IMR-90 (cell line): ENCODE measurements around the gene ITGA1. TPM values are rescaled to one million over a fixed set of nuclear protein-coding genes. Genes with fewer than 3 reads are reported as not detected.

Experiments used
- ATAC-seq: fragments of 200-7000 bp; cut with Tn5 transposase; 2 replicates; pipeline ENCODE4 v1.9.1; 2020; ENCODE audit warnings: low read depth, mild to moderate bottlenecking, moderate library complexity
- Bru-seq: library from RNA; stranded (reverse); fragments of 400-500 nt; gene quantifications from one replicate; lab custom pipeline; 2021; lab: Mats Ljungman, UMichigan
- BruChase-seq, 2 experiments: library from RNA; stranded (reverse); fragments of 400-500 nt; gene quantifications; one replicate each; lab custom pipeline; 2021; lab: Mats Ljungman, UMichigan
- BruUV-seq: library from RNA; stranded (reverse); fragments of 400-500 nt; replicated peaks from 2 replicates; lab custom pipeline; 2021; lab: Mats Ljungman, UMichigan
- CTCF ChIA-PET: fragments of 300-600 bp; formaldehyde crosslinking; extraction: SDS; loops from one replicate; lab custom pipeline; 2021; ENCODE audit warnings: antibody characterized with exemption; lab: Yijun Ruan, JAX
- POLR2A ChIA-PET: fragments of 300-600 bp; sonication (Branson Sonifier 250); formaldehyde crosslinking; loops from one replicate; lab custom pipeline; 2022; ENCODE audit warnings: antibody characterized with exemption; ENCODE audit not compliant: unreplicated experiment; lab: Charles Lee
- DNase-seq: peaks from one replicate; pipeline ENCODE4 v3.0.0; 2013
- H2AFZ ChIP-seq: replicated peaks from 2 replicates; pipeline ENCODE3; 2013; ENCODE audit warnings: low read length, mild to moderate bottlenecking; ENCODE audit not compliant: poor library complexity
- H2AK5ac ChIP-seq: 2 replicates; pipeline ENCODE4 v1.6.1; 2013; ENCODE audit warnings: low read depth, low read length, inconsistent platforms
- H2AK9ac ChIP-seq: replicated peaks from 2 replicates; pipeline ENCODE3; 2013; ENCODE audit warnings: mild to moderate bottlenecking, low read depth, low read length, moderate library complexity; ENCODE audit not compliant: poor library complexity
- H2BK120ac ChIP-seq: 2 replicates; pipeline ENCODE4 v1.6.1; 2013; ENCODE audit warnings: low read depth, low read length, inconsistent platforms
- H2BK15ac ChIP-seq: 3 replicates; pipeline ENCODE4 v1.6.1; 2013; ENCODE audit warnings: low read depth, low read length, inconsistent platforms
- H2BK20ac ChIP-seq: 2 replicates; pipeline ENCODE4 v1.6.1; 2013; ENCODE audit warnings: low read depth, mild to moderate bottlenecking, inconsistent platforms, low read length, moderate library complexity
- H2BK5ac ChIP-seq: 2 replicates; pipeline ENCODE4 v1.6.1; 2013; ENCODE audit warnings: mild to moderate bottlenecking, low read depth, low read length, inconsistent platforms; ENCODE audit not compliant: poor library complexity, severe bottlenecking
- H3K14ac ChIP-seq: replicated peaks from 2 replicates; pipeline ENCODE4 v1.6.1; 2013; ENCODE audit warnings: low read depth, low read length, inconsistent platforms
- H3K18ac ChIP-seq: 2 replicates; pipeline ENCODE4 v1.6.1; 2013; ENCODE audit warnings: low read depth, low read length, control low read depth
- H3K23ac ChIP-seq: 2 replicates; pipeline ENCODE4 v1.6.1; 2013; ENCODE audit warnings: low read depth, low read length, inconsistent platforms
- H3K27ac ChIP-seq: 2 replicates; pipeline ENCODE4 v1.5.1; 2013; ENCODE audit warnings: mild to moderate bottlenecking, control low read depth, low read length; ENCODE audit not compliant: insufficient read depth
- H3K27me3 ChIP-seq: 2 replicates; pipeline ENCODE4 v1.6.1; 2013; ENCODE audit warnings: low read length; ENCODE audit not compliant: control insufficient read depth, insufficient read depth
- H3K36me3 ChIP-seq: 2 replicates; pipeline ENCODE4 v1.6.1; 2013; ENCODE audit warnings: low read length, mixed read lengths; ENCODE audit not compliant: control insufficient read depth, insufficient read depth
- H3K4ac ChIP-seq: 2 replicates; pipeline ENCODE4 v1.6.1; 2013; ENCODE audit warnings: low read depth, low read length, inconsistent platforms
- H3K4me1 ChIP-seq: 2 replicates; pipeline ENCODE4 v1.6.1; 2013; ENCODE audit warnings: low read length, mixed read lengths; ENCODE audit not compliant: control insufficient read depth, insufficient read depth
- H3K4me2 ChIP-seq: 2 replicates; pipeline ENCODE4 v1.6.1; 2013; ENCODE audit warnings: low read depth, mild to moderate bottlenecking, control low read depth, low read length, moderate library complexity
- H3K4me3 ChIP-seq: 2 replicates; pipeline ENCODE4 v1.5.1; 2013; ENCODE audit warnings: low read depth, mild to moderate bottlenecking, control low read depth, low read length, moderate library complexity; ENCODE audit not compliant: insufficient read depth
- H3K56ac ChIP-seq: 2 replicates; pipeline ENCODE4 v1.6.1; 2013; ENCODE audit warnings: low read length, inconsistent platforms; ENCODE audit not compliant: insufficient read depth; ENCODE audit errors: extremely low read depth
- H3K79me1 ChIP-seq, 2 experiments: 2 replicates each; pipeline ENCODE4 v1.6.1; 2013; ENCODE audit warnings: low read length in 2 of 2, inconsistent platforms in 1 of 2, low read depth in 1 of 2
- H3K9ac ChIP-seq: 2 replicates; pipeline ENCODE4 v1.6.1; 2013; ENCODE audit warnings: low read depth, low read length, control low read depth
- H3K9me1 ChIP-seq: 2 replicates; pipeline ENCODE4 v1.6.1; 2013; ENCODE audit warnings: low read length, inconsistent platforms; ENCODE audit not compliant: insufficient read depth
- H3K9me3 ChIP-seq: 2 replicates; pipeline ENCODE4 v1.6.1; 2013; ENCODE audit warnings: low read length; ENCODE audit not compliant: control insufficient read depth, insufficient read depth
- H4K20me1 ChIP-seq: 2 replicates; pipeline ENCODE4 v1.6.1; 2013; ENCODE audit warnings: low read length, inconsistent platforms; ENCODE audit not compliant: insufficient read depth
- H4K5ac ChIP-seq: 2 replicates; pipeline ENCODE4 v1.6.1; 2013; ENCODE audit warnings: mild to moderate bottlenecking, low read depth, low read length, control low read depth
- H4K8ac ChIP-seq, 2 experiments: 2 replicates each; pipeline ENCODE4 v1.6.1; 2013; ENCODE audit warnings: low read depth in 2 of 2, low read length in 2 of 2, control low read depth in 1 of 2, inconsistent platforms in 1 of 2
- H4K91ac ChIP-seq: 2 replicates; pipeline ENCODE4 v1.6.1; 2013; ENCODE audit warnings: low read depth, low read length, inconsistent platforms; ENCODE audit not compliant: insufficient read depth
- BHLHE40 ChIP-seq: fragments of 150-350 bp; IDR thresholded peaks from 2 replicates; pipeline ENCODE4 v1.6.1; 2016; ENCODE audit warnings: mild to moderate bottlenecking, low read depth, low read length
- CEBPB ChIP-seq: IDR thresholded peaks from 2 replicates; pipeline ENCODE4 v1.6.1; 2012; ENCODE audit warnings: low read depth, low read length, improper control_type of control experiment
- CHD1 ChIP-seq: IDR thresholded peaks from 2 replicates; pipeline ENCODE4 v1.6.1; 2012; ENCODE audit warnings: low read depth, low read length, improper control_type of control experiment
- FOS ChIP-seq: fragments of 150-350 bp; IDR thresholded peaks from 2 replicates; pipeline ENCODE4 v1.6.1; 2016; ENCODE audit warnings: low read depth, low read length
- MAZ ChIP-seq: IDR thresholded peaks from 2 replicates; pipeline ENCODE4 v1.6.1; 2012; ENCODE audit warnings: low read depth, mild to moderate bottlenecking, low read length, improper control_type of control experiment, moderate library complexity, borderline replicate concordance
- NFE2L2 ChIP-seq: fragments of 150-350 bp; IDR thresholded peaks from 2 replicates; pipeline ENCODE4 v1.6.1; 2016; ENCODE audit warnings: low read depth, mild to moderate bottlenecking, low read length
- RAD21 ChIP-seq: IDR thresholded peaks from 2 replicates; pipeline ENCODE4 v1.6.1; 2012; ENCODE audit warnings: low read length, improper control_type of control experiment
- RCOR1 ChIP-seq: IDR thresholded peaks from 2 replicates; pipeline ENCODE4 v1.6.1; 2012; ENCODE audit warnings: mild to moderate bottlenecking, low read length, improper control_type of control experiment; ENCODE audit not compliant: insufficient replicate concordance
- SMC3 ChIP-seq: fragments of 150-350 bp; IDR thresholded peaks from 2 replicates; pipeline ENCODE4 v1.6.1; 2016; ENCODE audit warnings: low read depth, mild to moderate bottlenecking, antibody characterized with exemption, low read length, moderate library complexity
- WGBS, 2 experiments: methylation state at CpG; one replicate each; pipeline versions ENCODE4 v1.1.5 to v1.1.7; 2013; ENCODE audit warnings: missing lambda C conversion rate in 2 of 2; ENCODE audit not compliant: insufficient read length in 1 of 2; ENCODE audit errors: extremely low coverage in 2 of 2; 5-methylcytosine and 5-hydroxymethylcytosine counted together
- dilution Hi-C: fragments of 300-500 bp; cut with HindIII; formaldehyde crosslinking; loops from one replicate; pipeline ENCODE4 v1.14.3; 2018; ENCODE audit warnings: low sequenced_read_pairs; ENCODE audit not compliant: unreplicated experiment
- in situ Hi-C: fragments of 300-500 bp; cut with MboI; formaldehyde crosslinking; loops from 3 replicates; pipeline ENCODE4 v1.14.3; 2019; ENCODE audit warnings: low sequenced_read_pairs, inconsistent platforms, mixed read lengths
- intact Hi-C: fragments of 100-400 bp; cut with micrococcal nuclease; formaldehyde crosslinking; loops from 2 replicates; pipeline ENCODE4 v1.10.0; 2022
- long read RNA-seq: library from polyadenylated mRNA; unstranded; transcript quantifications from one replicate; pipeline ENCODE4 v2.0.0, GENCODE V29; 2021; ENCODE audit not compliant: unreplicated experiment
- polyA plus RNA-seq, 3 experiments: library from polyadenylated mRNA; depleted of rRNA; stranded (reverse); fragments of >200 nt; gene quantifications; 2 replicates each; pipeline ENCODE4 v1.2.3, GENCODE V29; 2012; ENCODE audit warnings: low replicate concordance in 1 of 3
- total RNA-seq: library from RNA; depleted of rRNA; stranded (reverse); fragments of >200 nt; gene quantifications from 2 replicates; pipeline ENCODE4 v1.2.3, GENCODE V29; 2012; rRNA removed
- TF ChIP-seq, protein P1 (sequence below): fragments of 150-350 bp; IDR thresholded peaks from 2 replicates; pipeline ENCODE4 v1.6.1; 2017; ENCODE audit warnings: mild to moderate bottlenecking, antibody characterized with exemption, low read length, low read depth
- TF ChIP-seq, protein P2 (sequence below): fragments of 150-350 bp; IDR thresholded peaks from 2 replicates; pipeline ENCODE4 v1.6.1; 2016; ENCODE audit warnings: low read depth, mild to moderate bottlenecking, low read length, moderate library complexity, borderline replicate concordance

The ITGA1 gene
- total RNA-seq (74.4 and 95.2 TPM in 2 replicates), polyA plus RNA-seq (2012; rRNA removed) (17.5 and 22.3 TPM in 2 replicates), Bru-seq, nascent RNA (percentile 91 among the genes with signal in this experiment), BruChase-seq, experiment 1, labeled RNA remaining after a 6-hour chase (percentile 72 among the genes with signal in this experiment), BruChase-seq, experiment 2, labeled RNA remaining after a 2-hour chase (percentile 81 among the genes with signal in this experiment)
- 4.4 and 10.5 TPM in 2 replicates for polyA plus RNA-seq (2012; cell fraction: cytosol; rRNA removed)
- 5.5 and 36.2 TPM in 2 replicates for polyA plus RNA-seq (2012; cell fraction: nucleus; rRNA removed; ENCODE audit: low replicate concordance)
- long read RNA-seq, full-length matches to known transcripts = 145 of 200 reads
- long read RNA-seq, partial matches to known transcripts = 37 of 200 reads
- long read RNA-seq, other reads (novel, unspliced or antisense) = 18 of 200 reads

DNA sequence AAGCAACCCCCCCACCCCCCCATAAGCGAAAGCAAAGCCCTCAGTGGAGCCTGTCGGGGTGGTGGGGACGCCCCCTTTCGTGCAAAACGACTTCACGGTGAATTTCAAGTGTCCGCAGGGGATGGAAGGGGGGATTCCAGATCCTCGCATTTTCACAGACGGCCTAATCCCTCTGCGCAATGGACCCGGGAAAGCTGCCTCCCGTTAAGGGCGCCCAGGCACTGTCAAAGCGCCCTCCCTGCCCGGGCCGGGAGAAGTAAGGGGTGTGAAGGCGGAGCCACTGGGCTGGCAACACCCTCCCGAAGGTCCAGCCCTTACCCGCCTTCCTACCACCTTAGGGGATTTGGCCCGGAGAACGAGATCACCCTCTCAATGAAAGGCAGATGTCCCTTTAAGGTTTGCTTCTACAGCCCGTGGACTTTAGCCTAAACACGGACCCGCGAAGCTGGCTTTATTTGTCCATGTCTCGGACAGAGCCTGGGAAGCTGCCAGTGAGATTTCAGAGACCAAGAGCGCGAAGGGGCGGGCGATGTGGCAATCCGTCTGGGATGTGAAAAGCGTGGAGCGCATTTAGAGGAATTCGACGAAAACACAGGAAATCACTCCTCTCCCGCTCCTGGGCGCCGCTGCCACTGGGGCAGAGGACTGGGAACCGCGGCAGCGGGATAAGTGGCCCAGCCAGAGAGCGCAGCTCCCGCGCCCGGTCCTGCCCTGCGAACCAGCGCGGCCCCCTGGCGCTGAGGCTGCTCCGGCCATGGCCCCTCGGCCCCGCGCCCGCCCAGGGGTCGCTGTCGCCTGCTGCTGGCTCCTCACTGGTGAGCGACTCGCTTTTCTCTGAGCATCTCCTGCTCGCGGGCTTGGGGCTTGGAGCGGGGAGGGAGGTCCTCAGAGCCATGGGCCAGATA lies at the start of gene ITGA1, which contains the start of gene PELO:
ITGA1 (plus strand) TSS at position 317 of the 905 bp plus-strand sequence; CDS start at position 755, 438 bp downstream.
PELO (plus strand) TSS at position 317 of the 905 bp plus-strand sequence. CDS start 12,479 bp downstream, outside the sequence.
- peak; percentile 81 for DNase-seq
- Histone ChIP-seq H3K27me3 (no peaks in the 10 kb centered on the region), H3K27ac (peak within 1 kb of the TSS; percentile 87), H4K8ac (peak within 1 kb of the TSS; percentile 7 to 71), H2AK5ac (peak within 1 kb of the TSS; percentile 69), H3K4me1 (peaks cover 12% of the 10 kb centered on the region), H3K56ac (peak within 1 kb of the TSS; percentile 87), H2AFZ (peak within 1 kb of the TSS; percentile 92), H3K36me3 (peaks cover 1% of the 10 kb centered on the region; the same call in 1 of the 2 replicates), H3K4me2 (peak within 1 kb of the TSS; percentile 92), H4K5ac (peak within 1 kb of the TSS; percentile 55), H3K9me1 (peaks cover 3% of the 10 kb centered on the region), H3K9ac (peak within 1 kb of the TSS; percentile 97), H3K18ac (peak within 1 kb of the TSS; percentile 90), H2BK120ac (peak within 1 kb of the TSS; percentile 82), H4K20me1 (0 out of 2 replicates have a peak, but pooled peaks cover 5% of the 10 kb centered on the region), H3K14ac (peak within 1 kb of the TSS; percentile 89), H3K23ac (peak within 1 kb of the TSS; percentile 97), H3K9me3 (no peaks in the 10 kb centered on the region), H3K4ac (peak within 1 kb of the TSS; percentile 82), H2BK20ac (peak within 1 kb of the TSS; percentile 64), H2BK15ac (peak within 1 kb of the TSS; percentile 72; the same call in 2 of the 3 replicates), H4K91ac (peak within 1 kb of the TSS; percentile 74), H3K4me3 (peak within 1 kb of the TSS; percentile 61), H3K79me1 (peaks cover 0 to 27% of the 10 kb centered on the region in 2 experiments; a peak in 2 of 4 replicates), H2AK9ac (peak within 1 kb of the TSS; percentile 74), H2BK5ac (peak within 1 kb of the TSS; percentile 72)
- intact Hi-C loops (loop anchor here (1.0 to 5.0 kb wide), 5 partner anchors 41 to 127 kb away; no protein-coding TSS in a partner anchor), in situ Hi-C loops (no loop called here), dilution Hi-C loops (no loop called here)
- peak; percentile 86 for ATAC-seq
- CTCF ChIA-PET = interaction anchor here (0.5 to 1.5 kb wide), 6 partner anchors 12 to 256 kb away, joined by 3 to 4 read pairs (median 3); no protein-coding TSS in a partner anchor
- TSS peak; percentile 33 for BruUV-seq
- POLR2A ChIA-PET = interaction anchor here (0.6 kb wide), 1 partner anchor 213 kb away, joined by 35 read pairs; no protein-coding TSS in a partner anchor
- WGBS, 2 experiments = 0% methylated on average over 15 of the region's 61 CpGs; no CpG with 5 or more reads in 1 of the 2 experiments
- TF ChIP-seq SMC3 (peak; percentile 4), BHLHE40 (no peak), MAZ (peak; percentile 14; the same call in 1 of the 2 replicates), FOS (no peak), CEBPB (peak; percentile 96), NFE2L2 (no peak), CHD1 (no peak), RAD21 (peak; percentile 20; the same call in 1 of the 2 replicates), RCOR1 (no peak)
- TF ChIP-seq, protein P1, sequence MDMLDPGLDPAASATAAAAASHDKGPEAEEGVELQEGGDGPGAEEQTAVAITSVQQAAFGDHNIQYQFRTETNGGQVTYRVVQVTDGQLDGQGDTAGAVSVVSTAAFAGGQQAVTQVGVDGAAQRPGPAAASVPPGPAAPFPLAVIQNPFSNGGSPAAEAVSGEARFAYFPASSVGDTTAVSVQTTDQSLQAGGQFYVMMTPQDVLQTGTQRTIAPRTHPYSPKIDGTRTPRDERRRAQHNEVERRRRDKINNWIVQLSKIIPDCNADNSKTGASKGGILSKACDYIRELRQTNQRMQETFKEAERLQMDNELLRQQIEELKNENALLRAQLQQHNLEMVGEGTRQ = no peak
- TF ChIP-seq, protein P2, sequence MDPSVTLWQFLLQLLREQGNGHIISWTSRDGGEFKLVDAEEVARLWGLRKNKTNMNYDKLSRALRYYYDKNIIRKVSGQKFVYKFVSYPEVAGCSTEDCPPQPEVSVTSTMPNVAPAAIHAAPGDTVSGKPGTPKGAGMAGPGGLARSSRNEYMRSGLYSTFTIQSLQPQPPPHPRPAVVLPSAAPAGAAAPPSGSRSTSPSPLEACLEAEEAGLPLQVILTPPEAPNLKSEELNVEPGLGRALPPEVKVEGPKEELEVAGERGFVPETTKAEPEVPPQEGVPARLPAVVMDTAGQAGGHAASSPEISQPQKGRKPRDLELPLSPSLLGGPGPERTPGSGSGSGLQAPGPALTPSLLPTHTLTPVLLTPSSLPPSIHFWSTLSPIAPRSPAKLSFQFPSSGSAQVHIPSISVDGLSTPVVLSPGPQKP = no peak
